M059J (cell line): ENCODE data around the gene FOXM1. TPM values are rescaled to one million over a fixed set of nuclear protein-coding genes. Genes with fewer than 3 reads are reported as not detected.
A peak's percentile ranks its signal among the peaks of the same experiment; 100 is the strongest.
"Not testable (repeated sequence)": the region's sequence is repeated elsewhere in the genome, so short reads cannot be mapped to it uniquely, and the experiment has no call there.

Experiments used
- DNase-seq: peaks from one replicate; pipeline ENCODE4 v3.0.0-alpha.2; 2012; ENCODE audit warnings: low read depth
- total RNA-seq: library from RNA; depleted of rRNA; stranded (reverse); fragments of >200 nt; shearing (Covaris generic); gene quantifications from 2 replicates; pipeline ENCODE4 v1.2.3, GENCODE V29; 2014

The FOXM1 gene
- total RNA-seq, 1 experiment from 2014 or later = 67.5 TPM

DNA sequence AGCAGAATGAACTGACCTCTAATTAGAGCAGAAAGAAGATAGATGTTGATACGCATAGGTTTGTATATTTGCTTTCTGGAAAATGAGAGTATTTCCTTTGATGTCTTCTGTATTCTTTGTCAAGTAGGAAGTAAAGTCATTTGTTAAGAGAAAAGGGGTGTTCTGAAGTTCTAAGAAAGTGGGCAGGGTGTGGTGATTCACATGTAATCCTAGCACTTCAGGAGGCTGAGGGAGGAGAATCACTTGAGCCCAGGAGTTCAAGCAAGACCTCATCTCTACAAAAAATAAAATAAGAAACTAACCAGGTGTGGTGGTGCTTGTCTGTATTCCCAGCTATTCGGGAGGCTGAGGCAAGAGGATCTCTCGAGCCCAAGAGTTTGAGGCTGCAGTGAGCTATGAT is 2.9 kb upstream of the FOXM1 start:
- no peak for DNase-seq

DNA sequence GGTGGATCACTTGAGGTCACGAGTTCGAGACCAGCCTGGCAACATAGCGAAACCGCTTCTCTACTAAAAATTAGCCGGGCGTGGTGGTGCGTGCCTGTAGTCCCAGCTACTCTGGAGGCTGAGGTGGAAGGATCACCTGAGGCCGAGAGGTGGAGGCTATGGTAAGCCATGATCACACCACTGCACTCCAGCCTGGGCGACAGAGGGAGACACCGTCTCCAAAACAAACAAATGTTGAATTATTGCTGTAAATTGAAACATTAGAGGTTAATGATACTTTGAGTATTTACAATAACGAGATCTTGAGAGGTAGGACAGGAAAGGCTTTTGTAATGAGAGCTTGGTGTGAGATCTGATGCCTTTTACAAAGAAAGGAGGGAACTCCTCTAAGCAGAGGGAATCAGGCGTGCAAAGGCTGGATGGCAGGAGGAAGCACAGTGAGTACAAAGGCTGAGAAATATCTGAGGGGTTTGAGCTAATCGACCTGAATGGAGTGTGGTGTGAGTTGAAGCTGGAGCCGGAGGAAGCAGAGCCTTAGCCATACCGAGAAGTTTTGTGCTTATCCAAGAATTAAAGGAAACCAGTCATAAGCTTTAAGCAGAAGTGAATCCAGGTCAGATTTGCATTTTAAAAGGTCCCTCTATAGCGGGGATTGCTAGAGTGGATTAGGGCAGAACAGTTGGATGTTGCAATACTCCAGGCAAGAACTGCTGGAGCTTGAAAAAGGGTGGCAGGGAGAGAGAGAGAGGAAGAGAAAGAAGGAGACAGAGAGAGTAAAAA is 1.2 kb upstream of the FOXM1 start:
- DNase-seq = no peak

DNA sequence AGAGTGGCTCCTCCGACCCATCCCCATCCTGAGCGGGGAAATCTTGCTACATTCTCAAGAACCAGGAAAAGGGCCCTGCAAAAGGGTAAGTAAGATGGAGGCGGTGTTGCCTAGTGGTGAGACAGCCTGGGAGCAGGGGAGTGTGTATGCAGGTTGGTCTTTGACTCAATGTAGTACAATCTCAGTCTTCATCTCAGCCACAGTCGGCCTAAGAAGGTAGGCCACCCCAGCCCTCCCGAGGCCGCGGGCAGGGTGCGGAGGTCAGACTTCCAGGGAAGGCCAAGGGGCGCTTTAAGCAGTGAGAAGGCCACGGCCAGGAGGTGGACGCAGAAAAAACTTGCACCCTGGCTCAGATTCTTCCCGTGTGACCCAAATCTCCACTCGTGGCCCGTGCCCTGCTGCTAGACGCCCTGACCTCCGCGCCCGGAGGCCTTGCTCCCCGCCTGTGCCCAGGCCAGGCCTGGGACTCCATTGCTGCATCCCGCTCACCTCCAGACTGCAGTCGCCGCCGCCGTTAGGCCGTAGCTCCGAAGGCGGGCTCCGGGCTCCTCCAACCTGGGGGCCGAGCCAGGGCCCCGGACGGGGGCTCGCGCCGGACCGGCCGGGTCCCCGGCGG is 435 bp downstream of the FOXM1 start:
- DNase-seq = peak; percentile 29

DNA sequence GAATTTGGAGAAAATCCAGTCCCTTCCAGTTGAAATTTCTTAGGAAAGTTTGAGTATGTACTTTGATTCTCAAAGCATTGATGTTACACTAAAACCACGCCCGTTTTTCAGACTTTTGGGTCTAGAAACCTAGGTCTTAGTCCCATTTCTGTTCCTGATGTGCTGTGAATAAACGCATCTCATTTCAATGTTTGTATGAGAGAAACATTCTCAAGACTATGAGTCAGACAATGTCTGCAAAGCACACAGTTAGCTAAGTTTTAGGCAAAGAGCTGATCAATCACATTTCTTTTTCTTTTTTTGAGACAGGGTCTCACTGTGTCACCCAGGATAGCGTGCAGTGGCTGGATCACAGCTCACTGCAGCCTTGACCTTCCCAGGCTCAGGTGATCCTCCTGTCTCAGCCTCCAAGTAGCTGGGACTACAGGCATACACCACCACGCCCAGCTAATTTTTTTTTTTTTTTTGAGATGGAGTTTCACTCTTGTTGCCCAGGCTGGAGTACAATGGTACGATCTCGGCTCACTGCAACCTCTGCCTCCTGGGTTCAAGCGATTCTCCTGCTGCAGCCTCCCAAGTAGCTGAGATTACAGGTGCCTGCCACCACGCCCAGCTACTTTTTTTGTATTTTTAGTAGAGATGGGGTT is 7.9 kb downstream of the FOXM1 start:
- not testable (repeated sequence) for DNase-seq

DNA sequence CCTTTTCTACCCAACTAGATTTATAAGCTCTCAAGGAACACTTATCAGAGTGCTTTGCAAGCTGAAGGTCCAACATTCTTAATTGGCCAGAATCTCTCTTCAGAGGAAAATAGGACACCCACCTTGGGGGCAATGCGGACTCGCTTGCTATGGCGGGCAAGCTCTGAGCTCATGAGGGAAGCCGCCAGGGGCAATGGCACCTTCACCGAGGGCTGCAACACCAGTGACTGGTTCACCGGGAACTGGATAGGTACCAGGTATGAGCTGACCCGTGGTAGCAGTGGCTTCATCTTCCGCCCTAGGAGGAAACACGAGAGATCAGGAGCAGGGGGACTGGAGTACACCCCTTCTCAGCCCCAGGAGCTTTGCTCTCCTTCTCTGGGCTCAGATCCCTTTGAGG is 12.8 kb downstream of the FOXM1 start:
- no peak for DNase-seq

DNA sequence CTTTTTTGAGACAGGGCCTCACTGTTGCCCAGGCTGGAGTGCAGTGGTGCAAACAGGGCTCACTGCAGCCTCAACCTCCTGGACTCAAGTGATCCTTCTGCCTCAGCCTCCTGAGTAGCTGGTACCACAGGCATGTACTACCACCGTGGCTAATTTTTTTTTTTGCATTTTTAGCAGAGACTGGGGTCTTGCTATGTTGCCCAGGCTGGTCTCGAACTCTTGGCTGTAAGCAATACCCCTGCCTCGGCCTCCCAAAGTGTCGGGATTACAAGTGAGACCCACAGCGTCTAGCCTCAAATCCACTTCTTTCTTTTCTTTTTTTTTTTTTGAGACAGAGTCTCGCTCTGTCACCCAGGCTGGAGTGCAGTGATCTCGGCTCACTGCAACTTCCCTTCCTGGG is 13.6 kb downstream of the FOXM1 start:
- DNase-seq = not testable (repeated sequence)

DNA sequence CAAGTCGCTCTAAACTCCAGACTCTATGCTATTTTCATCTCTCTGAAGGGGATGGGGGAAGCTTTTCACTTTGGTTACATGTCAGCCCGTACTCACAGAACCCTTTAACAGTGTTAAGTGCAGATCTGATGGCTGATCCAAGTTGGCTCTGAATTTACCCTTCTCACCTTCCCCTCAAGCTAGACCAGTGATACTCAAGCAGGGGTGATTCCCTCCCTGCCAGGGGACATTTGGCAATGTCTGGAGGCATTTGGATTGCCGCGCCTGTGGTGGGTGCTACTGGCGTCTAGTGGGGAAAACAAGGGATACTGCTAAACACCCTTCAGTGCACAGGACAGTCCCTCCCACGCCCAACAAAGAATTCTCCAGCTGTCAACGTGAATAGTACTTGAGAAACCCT is 14.1 kb downstream of the FOXM1 start:
- no peak for DNase-seq

DNA sequence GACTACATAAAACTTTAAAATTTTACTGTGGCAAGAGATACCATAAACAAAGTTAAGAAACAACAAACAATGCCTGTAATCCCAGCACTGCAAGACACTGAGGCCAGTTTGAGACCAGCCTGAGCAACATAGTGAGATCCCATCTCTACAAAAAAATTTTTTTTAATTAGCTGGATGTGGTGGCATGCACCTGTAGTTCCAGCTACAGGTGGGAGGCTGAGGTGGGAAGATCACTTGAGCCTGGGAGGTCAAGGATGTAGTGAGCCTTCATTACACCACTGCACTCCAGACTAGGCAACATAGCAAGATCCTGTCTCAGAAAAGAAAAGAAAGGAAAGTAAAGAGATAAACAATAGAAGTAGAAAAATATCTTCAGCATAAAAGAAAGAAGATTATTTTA is 16.8 kb downstream of the FOXM1 start:
- DNase-seq = no peak

DNA sequence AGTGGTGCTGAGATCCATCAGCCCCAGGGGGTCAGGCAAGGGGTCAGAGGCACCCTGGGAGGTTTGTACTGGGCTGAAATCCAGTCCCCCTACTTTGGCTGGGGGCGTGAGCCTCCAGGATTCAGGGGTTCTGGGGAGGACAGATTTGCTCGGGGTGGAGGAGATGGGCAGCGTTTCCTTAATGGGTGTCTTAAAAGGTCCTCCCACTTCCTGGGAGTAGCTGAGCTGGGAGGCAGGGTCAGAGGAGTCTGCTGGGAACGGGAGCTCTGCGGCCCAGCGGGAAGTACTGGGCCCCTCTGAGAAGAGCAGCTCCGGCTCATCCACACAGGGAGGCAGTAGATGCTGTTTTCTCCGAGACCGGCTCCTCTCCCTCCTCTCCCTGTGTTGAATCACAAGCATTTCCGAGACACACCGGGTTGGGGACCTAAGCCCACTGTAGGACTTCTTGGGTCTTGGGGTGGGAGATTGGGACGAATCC is 18.0 kb downstream of the FOXM1 start:
- no peak for DNase-seq

DNA sequence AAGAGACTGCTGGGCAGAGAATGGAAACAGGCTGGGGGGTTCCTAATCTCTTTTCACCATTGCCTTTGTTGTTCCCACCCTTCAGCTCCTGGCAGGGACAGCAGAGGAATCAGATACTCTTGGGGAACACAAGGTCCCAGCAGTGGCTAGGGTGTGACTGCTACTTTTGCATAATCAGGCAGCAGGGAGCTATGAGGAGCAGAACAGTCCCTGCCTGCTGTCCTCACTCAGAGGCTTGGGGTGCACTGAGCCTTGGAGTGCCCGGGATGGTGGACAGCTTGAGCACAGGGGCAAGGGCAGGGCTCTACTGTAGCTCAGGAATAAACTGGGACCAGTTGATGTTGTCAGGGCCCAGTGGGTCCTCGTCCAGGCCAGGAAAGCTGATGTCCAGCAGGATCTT is 18.6 kb downstream of the FOXM1 start:
- DNase-seq = no peak

DNA sequence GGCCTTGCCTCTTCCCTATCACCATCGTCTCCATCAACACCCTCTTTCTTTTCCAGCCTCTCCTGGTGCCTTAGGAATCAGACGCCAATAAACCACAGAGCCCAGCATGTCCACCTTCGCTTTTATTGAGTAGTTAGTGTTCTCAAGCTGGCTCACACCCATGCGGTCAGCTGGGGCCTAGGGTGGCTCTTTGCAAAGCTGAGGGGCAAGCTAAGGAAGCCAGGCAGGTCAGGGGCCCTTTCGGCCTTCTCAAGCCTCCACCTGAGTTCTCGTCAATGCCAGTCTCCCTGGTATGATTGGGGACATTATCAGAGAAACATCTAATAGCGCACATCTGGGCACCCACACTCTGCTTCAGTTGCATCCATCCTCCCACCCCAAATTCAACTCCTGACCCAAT is 19.4 kb downstream of the FOXM1 start:
- DNase-seq = no peak

DNA sequence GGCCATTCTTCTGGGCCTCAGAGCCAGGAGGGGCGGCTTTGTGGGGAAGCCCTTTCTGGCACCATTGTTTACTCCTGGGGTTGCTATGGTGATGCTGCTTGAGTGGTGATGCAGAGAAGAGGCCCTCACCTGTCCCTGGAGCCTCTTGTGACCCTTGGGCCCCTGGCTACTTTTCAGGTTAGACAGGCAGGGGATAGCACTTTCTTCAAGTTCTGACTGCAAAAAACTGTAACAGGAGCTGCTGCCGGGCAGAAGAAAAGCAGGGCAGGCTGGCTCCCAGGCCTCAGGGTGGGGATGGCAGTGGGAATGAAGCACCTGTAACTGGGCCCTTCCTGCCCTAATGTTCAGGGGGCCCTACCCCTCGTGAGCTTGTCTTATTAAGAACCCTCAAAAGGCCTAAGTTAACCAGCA is 19.9 kb downstream of the FOXM1 start, which contains the start of gene TEX52:
TSS of gene TEX52 (minus strand) at position 19 of the 411 bp plus-strand sequence. CDS start at position 6, 13 bp downstream.
- peak; percentile 49 for DNase-seq

DNA sequence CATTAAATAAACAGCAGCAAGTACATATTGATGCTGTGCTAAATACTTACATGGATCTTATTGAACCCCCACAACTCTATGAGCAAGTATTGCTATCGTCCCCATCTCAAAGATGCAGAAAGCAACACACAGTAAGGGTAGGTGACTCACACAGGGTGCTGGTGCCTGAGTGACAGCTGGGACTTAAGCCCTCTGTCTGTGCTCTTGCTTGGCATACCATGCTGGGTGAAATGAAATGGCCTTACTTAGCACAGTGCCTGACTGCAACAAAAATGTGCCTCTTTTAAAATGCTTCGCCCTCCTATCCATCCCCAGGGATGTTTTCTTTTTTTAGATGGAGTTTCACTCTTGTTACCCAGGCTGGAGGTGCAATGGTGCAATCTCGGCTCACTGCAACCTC is 20.9 kb downstream of the FOXM1 start:
- DNase-seq = peak; percentile 35

DNA sequence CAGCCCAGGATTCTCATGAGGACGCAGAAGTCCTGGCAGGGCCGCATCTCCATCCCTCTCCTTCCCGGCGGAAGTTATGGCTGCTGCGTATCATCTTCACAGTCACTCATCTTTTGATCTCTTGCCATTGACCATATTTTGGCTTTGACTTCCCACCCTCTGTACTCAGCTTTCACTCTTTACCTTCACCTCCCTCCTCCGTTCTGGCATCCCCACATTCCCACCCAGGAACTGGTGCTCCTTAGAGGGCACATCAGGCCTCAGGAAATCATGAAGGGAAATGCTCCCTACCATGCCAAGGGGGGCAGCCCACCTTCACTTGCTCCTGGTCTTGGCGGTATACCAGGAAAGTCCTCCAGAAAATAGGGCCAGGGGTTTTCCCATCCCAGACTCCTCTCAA is 21.4 kb downstream of the FOXM1 start:
- DNase-seq = no peak

DNA sequence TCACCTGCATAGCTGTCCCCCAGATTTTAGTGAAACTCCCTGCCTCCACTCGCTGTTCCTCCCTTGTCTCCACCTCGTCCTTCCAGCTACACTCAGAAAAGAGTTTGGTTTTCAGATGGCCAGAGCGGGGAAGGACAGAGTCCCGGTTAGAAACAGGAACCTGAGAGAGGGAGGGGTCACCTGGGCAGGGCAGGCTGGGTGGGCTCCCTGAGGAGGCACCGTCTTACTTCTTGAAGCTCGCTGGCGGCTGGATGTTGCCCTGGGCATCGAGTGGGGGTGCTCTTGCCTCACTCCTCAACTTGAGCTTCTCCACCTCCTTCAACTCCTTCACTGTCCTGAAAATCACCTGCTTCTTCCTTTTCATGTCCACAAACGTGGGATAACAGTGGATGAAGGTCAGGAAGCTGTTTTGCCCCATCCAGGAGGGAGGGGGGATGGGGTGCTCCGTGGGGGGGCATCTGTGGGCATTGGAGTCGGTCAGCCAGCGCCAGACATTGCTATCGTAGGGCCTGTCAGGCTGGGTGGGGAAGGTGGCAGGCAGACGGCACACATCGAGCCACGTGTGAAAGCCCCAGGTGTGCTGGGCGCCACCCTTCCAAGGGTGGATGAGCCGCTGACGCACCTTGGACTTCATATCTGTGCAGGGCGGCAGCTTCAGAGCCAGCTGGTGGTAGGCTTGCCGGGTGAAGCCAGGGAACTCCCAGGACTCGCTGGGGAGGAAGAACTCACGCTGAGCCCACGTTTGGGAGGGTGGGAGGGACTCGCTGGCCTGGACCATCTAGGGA is 22.1 kb downstream of the FOXM1 start:
- no peak for DNase-seq

DNA sequence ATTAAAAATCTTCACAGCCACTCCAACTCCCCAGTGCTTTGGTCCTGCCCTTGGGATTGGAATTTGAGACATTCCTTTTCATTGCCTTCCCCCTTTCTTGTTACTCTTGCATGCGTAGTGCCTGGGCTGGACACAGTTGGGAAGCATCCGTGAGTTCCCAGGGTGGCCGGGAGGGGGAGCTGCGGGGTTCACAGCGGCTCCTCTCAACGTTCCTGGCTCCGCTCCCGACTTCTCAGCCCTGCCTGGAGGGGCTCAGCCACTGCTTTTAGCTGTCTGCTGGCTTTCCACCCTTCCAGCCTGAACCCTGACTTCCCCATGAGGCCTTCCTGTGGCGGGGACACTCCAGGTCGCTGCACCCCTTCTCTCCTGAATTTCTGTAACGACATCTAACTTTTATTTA is 23.3 kb downstream of the FOXM1 start:
- peak; percentile 48 for DNase-seq

DNA sequence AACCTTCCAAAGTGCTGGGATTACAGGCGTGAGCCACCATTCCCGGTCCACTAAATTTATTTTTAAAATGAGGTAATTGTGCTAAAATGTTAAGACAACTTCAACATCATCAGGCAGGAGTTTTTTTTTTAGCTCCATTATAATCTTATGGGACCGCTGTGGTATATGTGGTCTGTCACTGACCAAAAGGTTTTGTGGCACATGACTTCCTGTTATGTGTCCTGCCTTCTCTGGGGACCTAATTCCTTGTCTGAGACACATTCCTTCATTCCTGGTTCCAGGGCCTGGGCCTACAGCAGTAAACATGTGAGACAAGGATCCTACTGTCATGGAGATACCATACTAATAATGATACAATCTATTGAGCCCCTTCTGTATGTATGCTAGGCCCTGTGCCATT is 25.0 kb downstream of the FOXM1 start:
- no peak for DNase-seq

DNA sequence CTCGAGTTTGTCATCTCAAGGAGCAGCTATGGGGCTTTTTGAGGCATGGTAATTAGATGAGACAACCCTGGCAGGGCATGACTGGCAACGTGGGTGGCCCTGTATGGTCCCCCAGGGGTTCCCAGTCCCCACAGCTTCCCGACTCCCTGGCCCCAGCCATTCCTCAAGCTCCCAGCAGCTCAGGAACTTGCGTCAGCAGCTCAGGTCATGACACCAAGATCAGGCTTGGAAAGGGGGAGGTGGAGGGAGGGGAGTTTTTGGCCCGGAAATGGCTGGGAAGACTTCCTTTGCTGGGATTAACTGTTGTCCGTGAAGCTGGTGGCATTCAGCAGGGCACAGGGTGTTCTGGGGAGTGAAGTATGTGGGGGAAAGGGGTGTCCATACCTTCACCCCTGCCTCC is 31.7 kb downstream of the FOXM1 start:
- DNase-seq = peak; percentile 43

DNA sequence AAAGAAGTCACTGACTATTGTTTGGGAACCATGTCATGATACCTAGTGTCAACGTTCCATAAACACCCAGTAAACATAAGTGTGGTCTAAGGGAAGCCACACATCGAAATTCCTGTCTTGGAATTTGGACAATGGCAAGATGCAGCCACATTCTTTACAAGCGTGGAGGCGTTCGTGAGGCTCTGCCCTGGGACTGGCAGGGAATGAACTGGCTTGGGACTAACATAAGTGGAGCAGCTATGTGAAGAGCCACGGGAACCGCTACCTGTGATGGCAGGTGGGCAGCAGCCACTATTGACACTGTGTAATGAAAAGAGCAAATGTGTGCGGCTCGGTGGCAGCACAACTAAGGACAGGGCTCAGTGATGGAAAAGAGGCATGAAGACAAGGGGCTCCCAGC is 32.2 kb downstream of the FOXM1 start:
- DNase-seq = no peak

DNA sequence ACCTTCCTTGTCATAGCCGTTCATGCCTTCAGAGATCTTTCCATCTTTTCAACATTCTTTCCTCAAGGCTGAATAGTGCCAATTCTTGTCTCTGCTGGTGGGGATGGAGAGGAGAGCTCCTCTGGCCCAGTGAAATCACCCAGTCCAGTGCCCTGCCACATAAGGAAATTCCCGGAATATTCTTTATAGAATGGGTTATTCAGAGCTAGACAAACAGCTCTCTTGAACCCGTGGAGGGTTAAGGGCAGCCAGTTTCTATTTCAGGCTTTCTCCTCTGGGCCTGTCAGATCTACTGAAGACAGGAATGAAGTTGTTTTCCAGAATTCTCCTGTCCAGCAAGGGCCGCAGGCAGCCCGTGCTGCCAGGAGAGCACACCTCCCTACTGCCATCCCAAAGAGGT is 34.0 kb downstream of the FOXM1 start:
- no peak for DNase-seq

DNA sequence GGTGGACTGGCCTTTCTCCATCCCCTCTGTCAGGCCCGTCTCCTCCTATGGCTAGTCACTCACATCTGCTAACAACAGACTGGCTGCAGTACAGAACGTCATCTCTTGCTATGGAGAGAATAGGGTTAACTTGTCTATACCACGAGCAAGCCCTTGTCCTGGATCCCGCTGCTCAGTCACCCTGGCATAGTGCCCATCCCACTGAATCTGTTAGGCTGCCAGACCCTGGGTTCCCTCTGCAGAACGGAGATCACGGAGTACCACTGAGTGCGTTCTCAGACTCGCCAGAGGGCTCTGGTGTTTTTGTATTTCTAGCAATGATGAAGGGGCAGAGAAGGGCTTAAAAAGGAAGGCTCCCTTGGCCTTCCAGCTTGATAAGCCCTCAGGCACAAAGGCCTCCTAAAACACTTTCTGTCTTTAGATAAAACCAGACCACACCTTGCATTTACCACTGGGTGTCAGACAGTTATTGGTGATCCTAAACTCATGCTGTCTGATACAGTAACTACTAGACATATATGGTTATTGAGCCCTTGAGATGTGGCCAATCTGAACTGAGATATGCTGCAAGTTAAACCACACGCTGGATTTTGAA is 35.8 kb downstream of the FOXM1 start:
- DNase-seq = no peak

DNA sequence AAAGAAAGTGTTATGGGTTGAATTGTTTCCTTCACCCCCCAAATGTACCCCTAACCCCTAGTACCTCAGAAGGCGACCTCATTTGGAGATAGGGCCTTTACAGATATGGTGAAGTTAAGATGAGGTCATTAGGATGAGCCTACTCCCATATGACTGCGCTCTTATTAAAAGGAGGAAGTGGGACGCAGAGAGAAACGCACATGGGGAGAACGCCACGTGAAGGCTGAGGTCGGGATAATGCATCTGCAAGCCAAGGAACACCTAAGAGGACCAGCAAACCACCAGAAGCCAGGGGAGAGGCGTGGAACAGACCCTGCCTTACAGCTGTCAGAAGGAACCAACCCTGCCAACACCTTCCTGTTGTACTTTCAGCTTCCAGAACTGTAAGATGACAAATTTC is 40.4 kb downstream of the FOXM1 start:
- DNase-seq = no peak
